ENCODE results near the gene ABHD1.
"Not testable (repeated sequence)": the region's sequence is repeated elsewhere in the genome, so short reads cannot be mapped to it uniquely, and the experiment has no call there.

Gene ABHD1

DNA sequence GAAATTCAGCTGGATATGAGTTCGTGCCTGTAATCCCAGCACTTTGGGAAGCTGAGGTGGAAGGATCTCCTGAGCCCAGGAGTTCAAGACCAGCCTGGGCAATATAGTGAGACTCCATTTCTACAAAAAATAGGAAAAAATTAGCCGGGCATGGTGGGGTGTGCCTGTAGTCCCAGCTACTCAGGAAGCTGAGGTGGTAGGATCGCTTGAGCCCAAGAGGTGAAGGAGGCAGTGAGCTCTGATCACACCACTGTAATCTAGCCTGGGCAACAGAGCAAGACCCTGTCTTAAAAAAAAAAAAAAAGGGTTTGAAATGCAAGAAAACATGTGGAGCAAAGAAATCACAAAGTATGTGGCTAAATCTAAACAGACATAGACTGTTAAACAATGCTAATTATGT is 14.5 kb upstream of the ABHD1 start:
- ATAC-seq (no peak), DNase-seq (no peak)

GRCh38 chr2:27110603-27111352 is 12.8 kb upstream of the ABHD1 start:
- ATAC-seq = not testable (repeated sequence)

GRCh38 chr2:27111392-27112078 is 12.1 kb upstream of the ABHD1 start:
- not testable (repeated sequence) for ATAC-seq, DNase-seq

More at GRCh38 chr2:27110603-27111352, 12.8 kb upstream of the ABHD1 start:
- DNase-seq = not testable (repeated sequence)

DNA sequence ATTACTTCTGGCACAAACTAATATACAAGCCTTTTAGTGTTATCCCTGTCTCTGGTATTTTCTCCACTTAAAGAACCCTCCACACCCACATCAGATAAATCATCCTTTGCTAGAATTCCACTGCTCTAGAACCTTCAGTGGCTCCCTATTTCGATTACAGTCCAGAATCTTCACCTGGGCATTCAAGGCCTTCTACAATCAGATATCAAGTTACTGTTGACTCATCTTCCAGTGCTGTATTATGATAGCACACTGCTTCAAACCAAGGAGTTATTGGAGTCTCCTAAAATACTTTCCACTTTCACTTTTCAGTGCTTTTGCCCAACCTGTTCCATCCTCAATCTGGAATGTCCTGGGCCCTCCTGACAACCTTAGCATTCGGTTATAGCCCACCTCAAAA is 8.1 kb upstream of the ABHD1 start:
- ATAC-seq (no peak), DNase-seq (no peak)

GRCh38 chr2:27117995-27118524 is 5.6 kb upstream of the ABHD1 start:
- DNase-seq (no peak), ATAC-seq (no peak)

- DNase-seq (peak; percentile 29), ATAC-seq (peak; percentile 7)
Observed at GRCh38 chr2:27118525-27119329, 4.9 kb upstream of the ABHD1 start, which contains the start of gene CGREF1. TSS of gene CGREF1 (minus strand) at chr2:27119128. CDS start at chr2:27104366, 14,762 bp downstream.

DNA sequence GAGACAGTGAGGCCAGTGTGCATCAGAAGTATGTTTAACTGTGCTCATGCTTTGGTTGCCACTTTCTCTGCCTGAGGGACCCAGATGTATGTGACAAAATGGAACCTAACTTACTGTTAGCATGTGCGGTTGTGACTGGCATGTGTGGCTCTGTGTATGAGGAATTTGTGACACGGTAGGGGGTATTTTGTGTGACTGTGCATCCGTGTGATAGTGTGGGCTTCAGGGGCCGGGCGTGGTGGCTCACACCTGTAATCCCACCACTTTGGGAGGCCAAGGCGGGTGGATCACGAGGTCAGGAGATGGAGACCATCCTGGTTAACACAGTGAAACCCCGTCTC is 4.3 kb upstream of the ABHD1 start:
- not testable (repeated sequence) for DNase-seq, ATAC-seq

- no peak for DNase-seq
- ATAC-seq = no peak
Observed at GRCh38 chr2:27121906-27122305, 1.7 kb upstream of the ABHD1 start.

- no peak for ATAC-seq
- DNase-seq = no peak
Observed at GRCh38 chr2:27122791-27123190, 824 bp upstream of the ABHD1 start.

- ATAC-seq (no peak), DNase-seq (no peak)
Observed at GRCh38 chr2:27125104-27125503, 1.5 kb downstream of the ABHD1 start.

GRCh38 chr2:27126252-27126710 is 2.7 kb downstream of the ABHD1 start:
- no peak for ATAC-seq
- DNase-seq = no peak

DNA sequence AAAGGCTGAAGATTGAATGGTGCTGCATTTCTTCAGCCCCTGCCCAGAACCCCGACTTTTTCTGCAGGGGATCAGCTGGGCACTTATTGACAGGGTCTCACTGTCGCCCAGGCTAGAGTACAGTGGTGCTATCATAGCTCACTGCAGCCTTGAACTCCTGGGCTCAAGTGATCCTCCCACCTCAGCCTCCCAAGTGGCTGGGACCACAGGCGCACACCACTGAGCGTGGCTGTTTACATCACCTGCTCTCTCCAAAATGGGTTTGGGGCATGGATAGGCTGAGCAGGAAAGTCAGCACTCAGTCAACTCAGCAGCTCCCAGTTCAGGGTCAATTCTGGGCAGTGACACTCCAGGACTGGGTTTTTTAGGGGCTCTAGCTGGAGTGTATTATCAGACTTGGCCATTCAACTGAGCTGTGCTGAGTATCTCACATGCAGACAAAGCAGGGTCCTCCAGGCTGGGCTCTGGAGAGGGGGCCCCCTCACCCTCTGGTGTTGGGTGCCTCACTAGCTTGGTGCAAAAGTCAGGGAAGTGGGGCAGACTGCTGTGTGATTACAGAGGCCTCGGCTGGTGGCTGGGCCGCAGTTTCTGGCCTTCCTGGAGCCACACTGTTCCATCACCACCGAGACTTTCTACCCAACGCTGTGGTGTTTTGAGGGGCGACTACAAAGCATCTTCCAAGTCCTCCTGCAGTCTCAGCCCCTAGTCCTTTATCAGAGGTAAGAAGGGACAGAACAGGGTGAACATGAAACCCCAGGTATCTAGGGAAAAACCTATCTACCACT is 4.5 kb downstream of the ABHD1 start:
- DNase-seq = no peak
- no peak for ATAC-seq

DNA sequence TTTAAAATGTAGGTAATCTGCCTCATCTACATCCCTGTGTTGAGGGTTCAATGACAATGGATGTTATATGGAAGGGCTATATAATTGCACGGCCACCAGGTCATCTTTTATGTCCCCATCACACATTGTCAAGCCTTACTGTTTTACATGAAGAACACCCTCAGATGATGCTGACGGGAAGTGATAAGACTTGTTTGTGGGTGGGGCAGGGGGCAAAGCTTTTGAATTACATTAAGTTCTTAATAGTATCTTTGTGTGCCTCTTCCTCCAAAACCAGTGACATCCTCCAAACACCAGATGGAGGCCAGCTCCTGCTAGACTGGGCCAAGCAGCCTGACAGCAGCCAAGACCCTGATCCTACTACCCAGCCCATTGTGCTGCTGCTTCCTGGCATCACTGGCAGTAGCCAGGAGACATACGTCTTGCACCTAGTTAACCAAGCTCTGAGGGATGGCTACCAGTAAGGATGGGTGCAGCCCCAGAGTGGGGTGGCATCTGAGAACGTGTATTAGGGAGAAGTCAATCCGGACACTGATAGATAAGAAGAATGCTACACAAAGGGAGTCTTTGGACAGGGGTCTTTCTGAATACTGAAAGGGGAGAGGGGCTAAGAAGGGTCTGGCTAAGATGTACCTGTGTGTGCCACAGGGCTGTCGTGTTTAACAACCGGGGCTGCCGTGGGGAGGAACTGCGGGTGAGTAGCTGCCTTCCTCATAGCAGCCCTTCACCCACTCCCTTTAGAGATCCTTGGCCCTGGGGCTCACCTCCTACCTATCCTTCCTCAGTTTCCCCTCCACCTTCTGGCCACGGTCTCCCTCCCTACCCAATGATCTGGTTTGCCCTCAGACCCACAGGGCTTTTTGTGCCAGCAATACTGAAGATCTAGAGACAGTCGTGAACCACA is 5.3 kb downstream of the ABHD1 start:
- no peak for ATAC-seq
- no peak for DNase-seq

GRCh38 chr2:27130396-27130795 is 6.8 kb downstream of the ABHD1 start:
- DNase-seq (no peak), ATAC-seq (no peak)

- DNase-seq = no peak
- no peak for ATAC-seq
Observed at GRCh38 chr2:27131429-27131828, 7.8 kb downstream of the ABHD1 start.

- ATAC-seq = no peak
- DNase-seq = peak; percentile 36
Observed at GRCh38 chr2:27133195-27133875, 9.7 kb downstream of the ABHD1 start.

GRCh38 chr2:27133905-27134780 is 10.5 kb downstream of the ABHD1 start, which contains the start of gene PREB:
TSS of gene PREB (minus strand) at chr2:27134636. CDS start at chr2:27134421, 215 bp downstream.
- DNase-seq (peak; percentile 100), ATAC-seq (peak; percentile 92)

DNA sequence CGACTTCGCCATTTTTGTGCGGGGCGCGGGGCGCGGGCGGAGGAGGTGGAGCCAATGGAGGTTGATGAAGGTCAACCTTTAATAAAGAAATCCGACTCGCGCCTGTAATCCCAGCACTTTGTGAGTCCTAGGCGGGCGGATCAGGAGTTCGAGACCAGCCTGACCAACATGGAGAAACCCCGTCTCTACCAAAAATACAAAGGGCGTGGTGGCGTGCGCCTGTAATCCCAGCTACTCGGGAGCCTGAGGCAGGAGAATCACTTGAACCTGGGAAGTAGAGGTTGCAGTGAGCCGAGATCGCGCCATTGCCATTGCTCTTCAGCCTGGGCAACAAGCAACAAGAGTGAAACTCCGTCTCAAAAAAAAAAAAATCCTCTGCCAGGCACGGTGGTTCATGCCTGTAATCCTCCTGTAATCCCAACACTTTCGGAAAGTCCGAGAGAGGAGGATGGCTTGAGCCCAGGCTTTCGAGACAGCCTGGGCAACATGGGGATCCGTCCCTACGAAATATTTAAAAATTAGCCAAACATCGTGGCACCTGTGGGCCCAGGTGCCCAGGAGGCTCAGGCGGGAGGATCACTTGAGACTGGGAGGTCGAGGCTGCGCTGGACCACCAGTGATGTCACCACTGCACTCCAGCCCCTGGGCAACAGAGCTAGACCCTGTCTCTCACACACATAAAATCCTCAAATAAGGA is 11.3 kb downstream of the ABHD1 start:
- no peak for ATAC-seq
- no peak for DNase-seq

Data from stimulated activated naive CD8-positive, alpha-beta T cell treated with anti-CD3 and anti-CD28 coated beads, Interleukin-15, Interleukin-2, amounts not matched to agents 100 U/mL and 50 U/mL, for 24 hours (primary cell).